T-helper 2 cell treated with Interferon-gamma antibody and Interleukin-4, amounts not matched to agents 100 ng/mL and 5 ng/mL, for 36 hours (primary cell): Measurements from ENCODE around the gene SLC5A5. TPM values are rescaled to one million over a fixed set of nuclear protein-coding genes. Genes with fewer than 3 reads are reported as not detected.

ENCODE experiments used
- intact Hi-C: fragments of 100-400 bp; cut with micrococcal nuclease; formaldehyde crosslinking; loops from one replicate; pipeline ENCODE4 v1.15.1; 2023
- total RNA-seq: library from RNA; stranded (reverse); gene quantifications from 2 replicates; pipeline ENCODE4 v1.2.3, GENCODE V29; 2022

The SLC5A5 gene
- total RNA-seq = 0.48 and 0.84 TPM in 2 replicates

DNA sequence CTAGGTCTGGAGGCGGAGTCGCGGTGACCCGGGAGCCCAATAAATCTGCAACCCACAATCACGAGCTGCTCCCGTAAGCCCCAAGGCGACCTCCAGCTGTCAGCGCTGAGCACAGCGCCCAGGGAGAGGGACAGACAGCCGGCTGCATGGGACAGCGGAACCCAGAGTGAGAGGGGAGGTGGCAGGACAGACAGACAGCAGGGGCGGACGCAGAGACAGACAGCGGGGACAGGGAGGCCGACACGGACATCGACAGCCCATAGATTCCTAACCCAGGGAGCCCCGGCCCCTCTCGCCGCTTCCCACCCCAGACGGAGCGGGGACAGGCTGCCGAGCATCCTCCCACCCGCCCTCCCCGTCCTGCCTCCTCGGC is at the start of gene SLC5A5:
Gene SLC5A5, plus strand, starts transcription at position 68 of the 373 bp plus-strand sequence. CDS start 375 bp downstream, outside the sequence.
- intact Hi-C loops = loop anchor here (5.0 kb wide), 1 partner anchor 125 kb away; no protein-coding TSS in a partner anchor

DNA sequence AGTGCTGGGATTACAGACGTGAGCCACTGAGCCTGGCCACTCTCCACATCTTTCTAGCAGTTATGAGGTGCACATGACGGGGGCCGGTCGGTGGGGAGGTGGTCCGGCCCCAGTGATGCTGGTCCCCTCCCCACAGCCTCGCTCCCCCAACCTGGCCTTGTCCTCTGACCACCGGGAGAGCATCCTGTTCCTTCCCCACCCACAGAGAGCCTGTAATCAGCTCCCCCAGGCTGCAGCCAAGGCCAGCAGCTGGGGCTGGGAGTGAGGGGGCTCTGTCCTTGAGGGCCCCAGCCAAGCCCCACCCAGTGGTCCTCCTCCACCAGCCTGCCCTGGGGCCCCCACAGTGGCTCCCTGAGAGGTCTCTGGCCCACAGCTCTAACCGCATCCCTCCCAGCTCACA is 47.4 kb upstream of the SLC5A5 start:
- intact Hi-C loops = no loop called here

DNA sequence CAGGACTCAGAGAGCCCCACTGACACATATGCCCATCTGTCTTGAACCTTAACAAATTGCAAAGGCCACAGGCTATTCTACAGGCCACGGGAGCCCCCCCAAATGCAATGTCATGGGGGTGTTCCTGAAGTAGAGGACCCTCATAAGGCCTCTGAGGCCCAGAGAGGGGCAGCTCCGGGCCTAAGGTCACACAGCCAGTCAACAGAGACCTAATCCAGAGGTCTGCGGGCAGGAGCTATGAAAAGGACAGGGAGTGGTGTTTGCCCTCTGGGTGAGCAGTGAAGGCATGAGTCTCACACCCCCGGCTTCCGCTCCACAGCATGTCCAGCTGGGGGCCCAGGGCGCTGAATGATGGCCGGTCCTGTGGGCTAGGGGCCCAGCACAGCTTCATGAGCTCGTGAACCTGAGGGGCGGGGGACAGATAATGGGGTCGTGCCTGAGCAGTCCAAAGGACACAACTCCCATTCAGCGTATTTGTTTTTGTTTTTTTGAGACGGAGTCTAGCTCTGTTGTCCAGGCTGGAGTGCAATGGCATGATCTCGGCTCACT is 45.2 kb upstream of the SLC5A5 start:
- intact Hi-C loops = no loop called here

DNA sequence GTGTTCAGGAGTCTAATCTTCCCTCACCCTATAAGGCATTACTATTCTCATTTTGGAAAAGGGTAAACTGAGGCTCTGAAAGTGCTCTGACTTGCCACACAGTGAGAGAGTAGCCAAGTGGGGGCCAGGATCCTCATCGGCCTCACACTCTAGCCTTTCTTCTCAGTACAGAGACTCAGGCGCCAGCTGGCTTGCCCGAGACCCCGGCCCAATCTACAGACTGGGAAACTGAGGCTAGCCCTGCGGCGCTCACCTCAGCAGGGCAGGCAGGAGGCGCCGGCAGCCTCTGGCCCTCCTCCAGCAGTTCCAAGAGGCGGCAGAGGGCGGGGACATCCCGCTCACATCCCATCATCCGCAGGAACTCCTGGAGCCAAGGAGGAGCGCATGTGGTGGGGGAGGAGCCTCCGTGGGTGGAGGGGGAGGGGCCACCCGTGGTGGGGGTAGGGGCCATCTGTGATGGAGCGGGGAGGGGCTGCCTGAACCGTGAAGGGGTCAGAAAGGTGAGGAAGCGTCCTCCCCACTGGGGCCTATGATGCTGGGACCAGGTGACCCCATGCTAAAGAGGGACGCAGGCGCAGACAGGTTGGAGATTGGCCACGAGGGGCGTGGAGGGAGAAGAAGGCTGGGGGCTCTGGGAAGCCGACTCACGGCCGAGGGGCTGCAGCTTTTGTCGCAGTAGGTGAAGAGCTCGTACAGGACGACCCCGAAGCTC is 41.7 kb upstream of the SLC5A5 start:
- intact Hi-C loops = no loop called here

DNA sequence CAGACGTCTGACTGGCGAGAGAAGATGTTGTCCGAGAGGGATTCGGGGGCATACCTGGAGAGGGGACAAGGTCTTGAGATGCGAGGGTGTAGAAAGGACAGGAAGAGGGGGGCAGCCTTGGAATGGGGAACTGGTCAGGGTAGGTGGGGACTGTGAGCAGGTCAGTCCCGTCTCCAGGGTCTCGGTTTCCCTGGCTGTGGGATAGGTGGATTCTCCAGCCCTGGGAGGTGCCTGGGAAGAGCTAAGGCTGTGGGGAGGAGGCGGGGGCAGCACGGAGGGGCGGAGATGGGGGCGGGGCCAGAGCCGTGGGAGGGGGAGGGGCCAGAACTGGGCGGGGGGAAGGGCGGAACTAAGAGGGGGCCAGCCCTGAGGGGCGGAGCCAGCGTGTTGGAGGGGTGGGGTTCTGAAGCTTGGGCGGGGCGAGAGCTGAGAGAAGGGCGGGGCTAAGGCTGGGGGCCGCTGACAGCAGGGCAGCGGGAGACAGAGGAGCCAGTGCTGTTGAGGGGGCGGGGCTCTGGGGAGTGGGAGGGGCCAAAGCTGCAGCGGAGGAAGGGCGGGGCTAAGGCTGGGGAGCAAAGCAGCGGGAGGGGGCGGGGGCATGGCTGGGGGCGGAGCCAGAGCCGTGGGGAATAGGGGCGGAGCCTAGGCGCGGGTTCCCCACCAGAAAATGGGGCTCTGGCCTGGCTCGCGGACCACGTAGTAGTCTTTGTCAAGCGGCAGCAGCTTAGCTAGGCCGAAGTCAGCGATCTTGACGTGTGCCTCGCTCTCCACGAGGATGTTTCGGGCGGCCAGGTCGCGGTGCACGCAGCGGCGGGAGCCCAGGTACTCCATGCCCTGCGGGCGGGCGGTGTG is 41.0 kb upstream of the SLC5A5 start:
- intact Hi-C loops = no loop called here

DNA sequence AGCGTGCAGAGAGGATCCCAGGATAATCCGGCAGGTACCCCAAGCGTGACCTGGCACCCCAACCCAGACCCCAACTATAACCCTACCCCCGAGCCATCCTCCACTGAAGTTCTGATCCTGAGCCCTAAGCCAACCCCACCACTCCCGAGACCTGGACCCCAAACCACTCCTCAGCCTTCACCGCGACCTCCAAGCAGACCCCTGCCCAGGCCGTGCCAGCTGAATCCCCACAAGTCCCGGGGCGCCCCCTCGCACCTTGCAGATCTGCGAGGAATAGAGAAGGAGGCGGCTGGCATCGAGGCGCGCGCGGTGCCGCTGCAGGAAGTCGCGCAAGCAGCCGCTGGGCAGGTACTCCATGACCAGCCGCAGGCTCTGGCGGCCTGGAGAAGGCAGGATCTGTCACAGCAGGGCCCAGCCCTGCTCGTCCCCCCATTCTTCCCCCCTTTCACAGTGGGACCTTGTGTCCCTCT is 40.3 kb upstream of the SLC5A5 start:
- intact Hi-C loops = no loop called here

DNA sequence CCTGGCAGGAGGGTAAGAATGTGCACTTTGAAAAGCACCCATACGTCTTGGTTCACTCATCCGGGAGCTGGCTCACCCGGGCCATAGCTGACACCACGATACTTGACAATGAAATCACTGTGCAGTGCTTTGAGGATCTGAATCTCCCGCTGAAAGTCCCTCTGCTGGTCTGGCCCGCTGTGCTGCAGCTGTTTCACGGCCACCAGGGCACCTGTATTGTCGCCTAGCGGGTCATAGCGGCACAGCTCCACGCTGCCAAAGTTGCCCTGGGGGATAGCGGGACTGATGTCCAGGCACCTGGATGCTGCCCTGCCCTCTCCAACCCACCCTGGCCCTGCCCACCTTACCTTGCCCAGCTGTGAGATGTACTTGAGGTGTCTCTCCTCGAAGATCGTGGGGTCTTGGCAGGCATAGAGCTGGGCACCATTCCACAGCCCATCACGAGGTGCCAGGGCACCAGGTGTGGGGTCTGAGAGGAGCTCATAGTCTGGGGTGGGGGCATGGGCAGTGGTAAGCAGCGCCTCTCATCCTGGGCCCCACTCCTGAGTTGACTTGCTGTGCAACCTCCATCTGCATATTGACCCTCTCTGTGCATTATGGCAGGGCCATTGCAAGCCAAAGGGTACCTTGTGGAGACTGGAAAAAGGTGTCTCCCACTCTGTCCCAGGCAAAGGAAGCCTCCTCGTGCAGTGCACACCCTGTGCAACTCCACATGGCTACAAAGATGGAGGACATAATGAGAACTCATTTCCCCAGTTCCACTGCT is 39.1 kb upstream of the SLC5A5 start:
- intact Hi-C loops = no loop called here

DNA sequence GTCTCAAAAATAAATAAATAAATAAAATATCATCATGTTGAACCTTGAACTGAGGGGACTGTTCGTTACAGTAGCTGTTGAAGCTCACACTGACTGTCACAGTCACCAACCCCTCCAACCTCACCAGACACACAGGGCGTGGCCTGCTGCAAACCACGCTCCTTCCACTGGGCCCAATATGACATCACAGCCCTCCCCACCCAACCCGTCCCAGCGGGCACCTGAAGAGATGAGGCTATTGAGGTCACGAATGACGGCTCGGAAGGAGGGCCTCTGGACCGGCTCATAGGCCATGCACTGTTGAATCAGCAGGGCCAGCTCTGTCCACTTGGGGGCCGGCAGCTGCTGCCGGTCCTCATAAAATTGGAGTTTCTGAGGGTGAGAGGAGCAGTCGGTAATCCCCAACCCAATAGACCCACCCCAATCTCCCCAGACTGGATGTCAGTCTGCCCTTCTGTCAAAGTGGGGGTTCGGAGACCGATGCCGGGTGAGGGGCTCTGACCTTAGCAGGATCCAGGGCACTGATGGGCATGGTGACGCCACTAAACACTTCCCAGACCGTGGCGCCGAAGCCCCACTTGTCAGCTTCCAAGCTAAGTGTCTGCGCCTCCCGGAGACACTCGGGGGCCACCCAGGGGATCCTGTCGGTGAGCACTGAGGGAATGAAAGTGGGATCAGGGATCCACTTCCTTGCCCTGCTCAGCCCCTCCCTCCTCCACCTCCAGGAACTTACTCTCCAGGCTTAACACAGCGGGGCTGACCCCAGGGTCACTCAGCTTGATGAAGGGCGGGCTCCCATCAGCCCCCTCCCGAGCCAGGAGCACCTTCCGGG is 37.2 kb upstream of the SLC5A5 start:
- intact Hi-C loops = no loop called here

DNA sequence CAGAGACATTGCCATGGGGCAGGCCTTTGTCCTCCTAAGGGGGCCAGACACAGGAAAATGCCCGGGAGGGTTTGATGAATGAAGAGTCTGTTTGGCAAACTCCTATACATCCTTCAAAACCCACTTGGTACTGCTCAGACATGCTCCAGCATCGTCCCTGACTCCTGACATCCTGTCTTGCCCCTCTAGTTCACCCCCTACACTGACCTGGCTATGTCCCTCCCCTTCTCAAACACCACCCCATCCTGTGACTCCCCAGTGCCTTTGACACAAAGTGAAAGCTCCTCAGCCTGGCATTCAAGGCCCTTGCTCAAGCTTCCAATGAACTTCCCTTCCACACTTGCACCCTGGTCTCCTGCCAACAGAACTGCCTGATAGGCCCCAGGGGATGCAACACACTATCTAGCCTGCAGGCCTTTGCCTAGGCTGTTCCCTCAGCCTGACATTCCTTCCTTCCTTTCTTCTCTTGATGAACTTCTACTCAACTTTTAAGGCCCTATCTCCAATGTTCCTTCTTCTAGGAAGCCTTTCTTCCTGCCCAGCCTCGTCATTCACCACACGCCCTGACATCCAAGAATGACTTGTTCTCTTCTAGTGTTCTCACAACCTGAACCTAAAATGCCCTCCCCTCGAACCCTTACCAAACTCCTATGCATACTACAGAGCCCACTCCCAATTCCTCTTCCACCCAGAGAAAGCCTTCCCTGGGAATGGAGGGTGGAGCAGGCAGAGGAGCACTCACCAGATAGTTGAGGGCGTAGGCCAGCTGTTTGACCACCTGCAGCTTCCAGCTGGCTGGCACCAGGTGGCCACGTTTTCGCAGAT is 36.4 kb upstream of the SLC5A5 start:
- intact Hi-C loops = no loop called here

DNA sequence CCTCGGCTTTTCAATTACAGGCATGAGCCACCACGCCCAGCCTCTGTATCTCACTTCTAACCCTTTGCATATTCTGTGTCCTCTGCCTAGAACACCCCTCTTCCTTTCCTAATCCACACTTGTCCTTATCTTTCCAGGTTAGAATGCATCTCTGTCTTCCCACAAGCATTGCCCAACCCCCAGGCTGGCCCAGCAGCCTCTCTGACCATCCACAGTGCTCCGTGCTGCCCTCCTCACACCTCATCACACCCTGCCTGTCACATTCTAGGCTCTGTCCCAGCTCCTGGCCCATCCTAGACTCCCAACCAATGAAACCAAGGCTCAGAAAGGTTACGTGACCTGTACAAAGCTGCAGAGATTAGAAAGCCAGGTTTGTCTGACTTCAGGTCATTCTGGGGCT is 35.2 kb upstream of the SLC5A5 start:
- intact Hi-C loops = no loop called here

DNA sequence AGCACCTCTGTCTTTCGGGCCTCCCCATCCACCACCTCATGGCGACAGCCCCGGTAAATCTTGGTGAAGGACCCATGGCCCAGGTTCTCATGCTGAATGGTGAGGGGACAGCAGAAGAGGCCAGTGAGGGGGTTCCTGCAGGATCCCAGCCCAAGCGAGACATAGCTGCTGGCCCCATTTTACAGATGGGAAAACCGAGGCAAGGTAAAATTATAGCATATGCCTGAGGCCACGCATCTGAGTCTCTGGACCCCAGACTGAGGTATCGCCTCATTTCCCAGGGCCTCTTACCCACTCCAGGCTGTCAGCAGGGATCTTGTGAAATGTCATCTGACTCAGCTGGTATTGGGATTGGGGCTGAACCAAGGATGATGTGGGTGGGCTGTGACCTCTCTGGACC is 33.8 kb upstream of the SLC5A5 start:
- intact Hi-C loops = no loop called here

DNA sequence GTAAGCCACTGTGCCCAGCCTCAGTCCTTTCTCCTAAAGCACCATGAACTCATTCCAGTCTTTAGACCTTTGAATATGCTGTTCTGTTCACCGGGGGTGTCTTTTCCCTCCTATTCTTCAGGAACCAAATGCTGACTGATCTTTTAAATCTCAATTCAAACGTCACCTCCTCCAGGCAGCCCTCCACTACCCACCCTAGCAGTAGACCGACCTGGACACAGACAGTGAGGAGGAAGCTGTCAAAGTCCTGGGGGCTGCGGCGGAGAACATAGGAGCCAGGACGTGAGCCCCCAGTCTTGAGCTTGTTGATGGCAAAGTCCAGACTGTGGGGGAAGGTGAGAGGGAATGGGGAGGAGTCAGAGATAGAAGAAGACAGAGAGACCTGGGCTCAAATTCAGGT is 31.7 kb upstream of the SLC5A5 start:
- intact Hi-C loops = no loop called here

DNA sequence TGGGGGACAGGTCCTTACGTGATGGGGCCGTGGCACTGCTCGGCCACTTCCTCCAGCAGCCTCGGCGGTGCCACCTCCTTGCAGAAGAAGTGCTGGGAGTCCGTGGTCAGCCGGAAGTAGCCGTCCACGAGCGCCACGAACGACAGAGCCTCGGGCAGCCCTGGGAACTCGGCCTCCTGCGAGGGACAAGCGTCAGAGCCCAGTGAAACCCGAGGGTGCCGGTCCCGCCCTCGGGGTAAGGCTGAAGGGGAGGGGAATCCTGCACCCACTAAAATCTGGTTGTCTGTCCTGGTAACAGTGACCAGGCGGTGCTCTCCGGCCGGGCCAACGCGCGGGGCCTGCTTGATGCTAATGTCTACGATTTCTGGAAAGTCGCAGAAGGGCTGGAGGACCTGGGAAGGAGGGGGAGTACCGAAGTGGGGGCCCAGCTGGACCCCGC is 30.4 kb upstream of the SLC5A5 start:
- intact Hi-C loops = no loop called here

DNA sequence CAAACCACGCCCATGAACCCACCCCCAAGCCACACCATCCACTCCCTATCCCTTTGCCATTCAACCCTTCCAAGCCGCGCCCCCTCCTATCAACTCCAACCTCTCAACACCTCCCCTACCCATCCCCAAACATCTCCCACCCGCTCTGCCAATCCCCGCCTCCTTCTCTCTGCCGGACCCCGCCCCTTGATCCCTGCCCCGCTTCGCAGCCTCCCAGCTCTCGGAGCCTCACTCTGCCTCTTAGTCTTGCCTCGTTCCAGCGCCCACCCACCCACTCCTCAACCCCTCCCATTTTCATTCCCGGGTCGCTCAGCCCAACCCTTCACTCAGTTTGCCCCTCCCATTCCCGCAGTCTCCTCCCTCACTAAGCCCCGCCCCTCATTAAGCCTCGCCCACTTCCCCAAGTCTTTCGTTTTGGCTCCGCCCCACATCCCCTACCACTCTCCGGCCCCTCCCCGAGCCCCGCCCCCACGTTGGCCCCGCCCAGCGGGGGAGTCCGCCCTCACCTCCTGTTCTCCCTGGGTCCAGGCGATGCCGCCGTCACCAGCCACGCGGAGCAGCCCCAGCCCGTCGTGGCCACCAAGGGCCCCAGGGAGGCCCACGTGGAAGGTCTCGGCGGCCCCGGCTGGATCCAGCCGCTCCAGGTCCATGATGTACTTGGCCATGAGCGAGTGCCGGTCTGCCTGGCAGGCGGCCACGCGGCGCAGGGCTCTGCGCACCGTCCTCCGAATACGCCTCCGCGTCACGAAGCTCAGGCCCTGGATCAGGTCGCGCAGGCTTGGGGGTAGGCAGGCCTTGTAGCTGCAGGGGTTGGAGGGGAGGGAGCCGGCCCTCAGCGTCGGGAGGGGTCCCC is 29.7 kb upstream of the SLC5A5 start:
- intact Hi-C loops = no loop called here

DNA sequence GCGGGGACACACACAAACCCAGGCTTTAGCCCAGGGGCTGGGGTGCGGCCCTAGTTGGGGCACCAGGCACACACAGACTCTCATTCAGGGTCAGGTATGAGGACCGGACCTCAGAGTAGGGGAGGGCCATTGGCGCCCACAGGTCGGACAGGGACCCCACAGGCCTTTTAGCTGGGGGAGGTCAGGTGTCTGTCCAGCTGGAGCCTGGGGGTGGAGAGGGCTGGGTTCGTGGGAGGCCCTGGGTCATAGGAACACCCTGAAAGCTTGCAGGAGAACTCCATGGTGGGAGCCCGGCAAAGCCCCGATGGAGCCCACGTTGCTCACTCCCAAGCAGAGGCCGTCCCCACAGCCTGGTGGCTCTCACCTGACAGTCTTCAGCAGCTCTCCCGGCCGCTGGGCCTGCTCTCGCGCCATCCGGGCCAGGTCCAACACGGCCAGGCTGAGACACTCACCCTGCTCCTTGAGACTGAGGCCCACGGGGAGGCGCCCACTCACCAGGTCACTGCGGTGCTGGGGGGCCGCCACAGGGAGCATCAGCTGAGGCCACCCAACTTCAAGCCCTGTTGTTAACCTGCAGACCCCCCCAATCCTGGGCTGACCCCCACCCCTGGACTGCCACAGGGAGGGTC is 29.0 kb upstream of the SLC5A5 start:
- intact Hi-C loops = no loop called here

DNA sequence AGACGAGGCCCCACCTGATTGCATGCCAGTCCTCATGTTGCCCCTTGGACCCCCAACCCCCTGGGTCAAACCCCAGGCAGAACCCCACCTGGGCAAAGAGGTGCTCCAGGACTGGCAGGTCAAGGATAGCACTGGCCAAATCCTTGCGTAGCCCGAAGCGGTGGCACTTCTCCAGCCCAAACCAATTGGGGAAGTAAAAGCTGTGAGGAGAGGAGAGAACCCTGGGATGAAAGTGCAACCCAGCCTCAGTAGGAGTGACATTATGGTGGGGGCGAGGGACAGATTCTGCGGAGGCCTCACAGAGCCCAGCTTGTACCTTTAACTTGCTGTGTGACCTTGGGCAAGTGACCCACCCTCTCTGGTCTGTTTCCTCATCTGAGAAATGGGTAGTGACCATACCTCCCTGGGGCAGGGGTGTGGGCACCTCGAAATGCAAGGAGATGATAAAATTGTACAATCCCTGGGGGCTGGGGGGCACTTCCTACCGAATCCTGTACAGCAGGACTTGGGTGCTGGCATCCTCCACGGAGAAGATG is 28.4 kb upstream of the SLC5A5 start:
- intact Hi-C loops = no loop called here

DNA sequence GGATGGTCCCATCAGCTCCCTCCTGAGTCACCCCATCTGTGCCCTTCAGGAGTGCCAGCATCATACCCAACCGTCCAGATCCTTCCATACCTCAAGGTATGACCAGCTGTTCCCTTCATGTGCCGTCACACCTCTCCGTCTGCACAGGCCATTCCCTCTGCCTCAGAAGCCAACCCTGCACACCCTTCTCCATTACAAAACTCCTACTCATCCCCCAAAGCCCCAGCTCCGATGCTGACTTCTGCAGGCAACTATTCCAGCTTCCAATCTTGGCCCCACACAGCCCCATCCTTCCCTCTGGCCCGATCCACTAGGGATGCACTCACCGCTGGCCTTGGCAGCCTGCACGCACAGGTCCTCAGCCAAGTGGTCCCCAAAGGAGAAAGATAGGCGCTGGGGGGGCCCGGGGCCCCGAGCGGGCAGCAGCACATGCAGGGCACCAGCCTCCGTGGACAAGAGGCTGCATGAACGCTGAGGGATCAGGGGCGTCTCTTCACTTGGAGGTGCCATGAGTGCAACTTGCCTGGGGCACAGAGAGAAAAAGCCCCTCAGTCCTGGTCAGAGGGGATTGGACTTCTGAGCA is 27.7 kb upstream of the SLC5A5 start:
- intact Hi-C loops = no loop called here

DNA sequence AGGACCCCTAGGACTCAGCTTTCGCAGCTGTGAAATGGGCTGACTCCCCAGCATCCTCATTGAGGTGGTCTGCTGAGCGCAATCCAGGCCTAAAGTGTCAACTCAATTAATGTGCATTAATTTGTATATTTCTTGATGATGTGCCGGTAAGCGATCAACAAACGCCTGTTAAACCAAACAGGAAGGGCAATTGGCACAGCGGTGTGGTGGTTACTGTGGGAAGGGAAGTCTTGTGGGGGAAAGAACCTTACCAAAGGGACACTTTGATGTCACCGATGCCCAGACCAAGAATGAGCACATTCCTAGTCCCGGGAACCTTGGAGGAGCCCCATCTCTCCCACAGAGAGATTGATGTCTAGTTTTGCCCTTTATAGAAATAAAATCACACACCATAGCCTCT is 25.6 kb upstream of the SLC5A5 start:
- intact Hi-C loops = no loop called here
